ENCODE results near the gene PLCB2.

The PLCB2 gene

DNA sequence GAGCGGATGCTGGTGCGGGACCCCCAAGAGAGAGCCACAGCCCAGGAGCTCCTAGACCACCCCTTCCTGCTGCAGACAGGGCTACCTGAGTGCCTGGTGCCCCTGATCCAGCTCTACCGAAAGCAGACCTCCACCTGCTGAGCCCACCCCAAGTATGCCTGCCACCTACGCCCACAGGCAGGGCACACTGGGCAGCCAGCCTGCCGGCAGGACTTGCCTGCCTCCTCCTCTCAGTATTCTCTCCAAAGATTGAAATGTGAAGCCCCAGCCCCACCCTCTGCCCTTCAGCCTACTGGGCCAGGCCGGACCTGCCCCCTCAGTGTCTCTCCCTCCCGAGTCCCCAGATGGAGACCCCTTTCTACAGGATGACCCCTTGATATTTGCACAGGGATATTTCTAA lies 31.8 kb downstream of the PLCB2 start:
- no peaks in the 10 kb centered on the region for H3K27me3 ChIP-seq (ENCODE audit: insufficient read depth, low read depth, severe bottlenecking)
- no peaks in the 10 kb centered on the region for H3K9me3 ChIP-seq (ENCODE audit: severe bottlenecking)
- H3K4me3 ChIP-seq (ENCODE audit: low read depth, low read length): no peak overlapping the region
- H3K27ac ChIP-seq: no peak overlapping the region
- no peak for TF ChIP-seq CTCF (IDR thresholded peaks at IDR 0.05; ENCODE audit: low read depth, low read length)
- peaks cover 2% of the 10 kb centered on the region; the same call in 1 of the 2 replicates for H3K36me3 ChIP-seq
- DNase-seq: no peak

DNA sequence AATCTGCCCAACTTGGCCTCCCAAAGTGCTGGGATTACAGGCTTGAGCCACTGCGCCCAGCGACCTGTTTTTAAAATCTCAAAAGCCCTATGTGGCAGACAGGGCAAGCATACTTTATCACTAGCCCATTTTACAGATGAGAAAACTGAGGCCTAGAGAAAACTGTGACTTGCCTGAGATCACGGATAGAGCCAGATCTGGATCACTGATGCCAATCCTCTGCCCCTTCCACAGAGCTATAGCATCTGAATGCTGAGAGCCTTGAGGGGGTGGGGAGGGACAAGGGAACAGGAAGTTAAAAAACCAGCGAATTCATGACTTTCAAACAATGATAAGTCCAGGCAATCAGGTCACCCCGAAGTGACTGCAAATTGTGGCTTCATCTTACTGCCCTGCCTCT lies 32.2 kb downstream of the PLCB2 start:
- DNase-seq: no peak
- H3K9me3 ChIP-seq (ENCODE audit: severe bottlenecking): no peaks in the 10 kb centered on the region
- no peak overlapping the region for H3K27ac ChIP-seq
- TF ChIP-seq CTCF (IDR thresholded peaks at IDR 0.05; ENCODE audit: low read depth, low read length): no peak
- no peak overlapping the region for H3K4me3 ChIP-seq (ENCODE audit: low read depth, low read length)
- 0 out of 2 replicates have a peak, but pooled peaks cover 2% of the 10 kb centered on the region for H3K36me3 ChIP-seq
- no peaks in the 10 kb centered on the region for H3K27me3 ChIP-seq (ENCODE audit: insufficient read depth, low read depth, severe bottlenecking)

DNA sequence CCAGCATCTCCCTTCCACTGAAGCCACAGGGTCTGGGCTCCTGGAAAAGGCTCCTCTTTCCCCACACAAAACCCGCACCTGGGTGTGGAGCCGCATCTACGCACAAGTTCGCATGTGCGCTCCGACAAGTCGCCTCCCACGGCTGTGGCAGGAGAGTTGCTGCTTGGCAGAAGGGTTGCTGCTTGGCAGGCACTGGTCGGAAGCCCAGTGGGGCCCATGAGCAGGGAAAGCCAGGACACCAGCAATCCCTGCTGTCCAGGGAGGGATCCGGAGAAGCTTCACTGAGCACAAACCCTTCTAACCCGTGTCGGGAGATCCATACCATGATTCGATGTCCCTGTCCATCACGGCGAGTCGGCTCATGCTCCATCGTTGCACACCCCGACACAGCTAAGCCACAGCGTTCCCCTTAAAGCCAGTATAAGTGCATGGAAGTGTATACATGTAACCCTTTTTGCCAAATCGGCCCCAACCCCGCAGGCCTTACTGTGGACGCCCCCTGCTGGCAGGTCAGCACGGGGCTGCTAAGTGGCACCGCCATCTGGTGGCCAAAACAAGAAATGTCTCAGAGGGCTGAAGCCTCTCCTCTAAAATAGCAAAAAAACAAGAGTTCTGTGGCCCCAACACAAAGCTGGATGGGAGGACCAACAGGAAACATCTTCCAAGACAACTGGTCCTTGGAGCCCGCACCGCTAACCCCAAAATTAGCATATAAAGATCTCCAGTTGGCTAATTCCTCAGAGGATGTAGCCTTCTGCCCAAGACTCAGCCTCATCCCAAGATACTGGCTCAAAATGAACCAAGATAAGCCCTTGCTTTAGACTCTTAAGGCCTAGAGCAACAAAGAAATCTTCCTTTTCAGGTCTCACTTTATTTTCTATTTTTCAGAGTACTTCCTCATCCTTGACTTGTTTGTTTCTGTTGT lies 33.1 kb downstream of the PLCB2 start:
- peak; percentile 99 for TF ChIP-seq CTCF (IDR thresholded peaks at IDR 0.05; ENCODE audit: low read depth, low read length)
- Histone ChIP-seq H3K4me3 (ENCODE audit: low read depth, low read length) (no peak overlapping the region), H3K9me3 (ENCODE audit: severe bottlenecking) (no peaks in the 10 kb centered on the region), H3K36me3 (no peaks in the 10 kb centered on the region), H3K27me3 (ENCODE audit: insufficient read depth, low read depth, severe bottlenecking) (no peaks in the 10 kb centered on the region), H3K27ac (no peak overlapping the region)
- peak; percentile 81 for DNase-seq

DNA sequence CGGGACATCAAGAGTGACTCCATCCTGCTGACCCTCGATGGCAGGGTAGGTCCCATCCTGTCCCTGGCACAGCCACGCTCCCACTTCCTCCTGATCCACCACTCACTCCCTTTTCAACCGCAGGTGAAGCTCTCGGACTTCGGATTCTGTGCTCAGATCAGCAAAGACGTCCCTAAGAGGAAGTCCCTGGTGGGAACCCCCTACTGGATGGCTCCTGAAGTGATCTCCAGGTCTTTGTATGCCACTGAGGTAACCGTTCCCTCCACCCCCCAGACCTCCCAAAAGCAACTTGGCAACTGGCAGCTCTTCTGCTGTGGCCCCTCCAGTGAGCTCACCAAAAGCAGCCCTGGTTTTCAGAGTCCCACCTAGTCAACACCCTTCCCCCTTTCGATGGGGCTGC lies 34.3 kb downstream of the PLCB2 start:
- Histone ChIP-seq H3K27ac (no peak overlapping the region), H3K36me3 (no peaks in the 10 kb centered on the region), H3K9me3 (ENCODE audit: severe bottlenecking) (no peaks in the 10 kb centered on the region), H3K27me3 (ENCODE audit: insufficient read depth, low read depth, severe bottlenecking) (no peaks in the 10 kb centered on the region), H3K4me3 (ENCODE audit: low read depth, low read length) (no peak overlapping the region)
- DNase-seq: no peak
- no peak for TF ChIP-seq CTCF (IDR thresholded peaks at IDR 0.05; ENCODE audit: low read depth, low read length)

DNA sequence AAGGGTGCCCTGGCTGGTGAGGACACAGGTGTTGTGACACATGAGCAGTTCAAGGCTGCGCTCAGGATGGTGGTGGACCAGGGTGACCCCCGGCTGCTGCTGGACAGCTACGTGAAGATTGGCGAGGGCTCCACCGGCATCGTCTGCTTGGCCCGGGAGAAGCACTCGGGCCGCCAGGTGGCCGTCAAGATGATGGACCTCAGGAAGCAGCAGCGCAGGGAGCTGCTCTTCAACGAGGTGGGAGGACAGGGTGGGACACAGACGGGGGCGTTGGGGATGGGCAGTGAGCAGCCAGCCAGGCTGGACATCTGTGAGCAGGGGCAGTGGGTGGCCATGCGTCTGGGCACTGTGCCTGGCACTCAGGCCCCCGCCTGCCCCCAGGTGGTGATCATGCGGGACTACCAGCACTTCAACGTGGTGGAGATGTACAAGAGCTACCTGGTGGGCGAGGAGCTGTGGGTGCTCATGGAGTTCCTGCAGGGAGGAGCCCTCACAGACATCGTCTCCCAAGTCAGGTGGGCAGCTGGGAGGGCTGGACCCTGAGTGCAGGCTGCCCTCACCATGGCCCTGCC lies 35.2 kb downstream of the PLCB2 start:
- Histone ChIP-seq H3K9me3 (ENCODE audit: severe bottlenecking) (no peaks in the 10 kb centered on the region), H3K4me3 (ENCODE audit: low read depth, low read length) (no peak overlapping the region)
- DNase-seq: no peak

More for the DNA sequence above, 35.2 kb downstream of the PLCB2 start:
- peak; percentile 47 for TF ChIP-seq CTCF (IDR thresholded peaks at IDR 0.05; ENCODE audit: low read depth, low read length)
- Histone ChIP-seq H3K27ac (no peak overlapping the region), H3K36me3 (no peaks in the 10 kb centered on the region), H3K27me3 (ENCODE audit: insufficient read depth, low read depth, severe bottlenecking) (no peaks in the 10 kb centered on the region)
